Measurements from ENCODE around the gene NFIX.

Gene NFIX

GRCh38 chr19:13087795-13088537 is 92.7 kb downstream of the NFIX start:
- in situ Hi-C loops (cut with HindIII; ENCODE audit: low sequenced_read_pairs), result no loop called here

- in situ Hi-C loops (cut with HindIII; ENCODE audit: low sequenced_read_pairs), result no loop called here
Observed at GRCh38 chr19:13089139-13089856, 94.0 kb downstream of the NFIX start.

- in situ Hi-C loops (cut with HindIII; ENCODE audit: low sequenced_read_pairs), result no loop called here
Observed at GRCh38 chr19:13089857-13090507, 94.7 kb downstream of the NFIX start.

- in situ Hi-C loops (cut with HindIII; ENCODE audit: low sequenced_read_pairs), result no loop called here
Observed at GRCh38 chr19:13090511-13091231, 95.4 kb downstream of the NFIX start.

GRCh38 chr19:13091400-13092157 is 96.3 kb downstream of the NFIX start:
- in situ Hi-C loops (cut with HindIII; ENCODE audit: low sequenced_read_pairs), result no loop called here

GRCh38 chr19:13092158-13092543 is 96.9 kb downstream of the NFIX start:
- in situ Hi-C loops (cut with HindIII; ENCODE audit: low sequenced_read_pairs), result no loop called here

- in situ Hi-C loops (cut with HindIII; ENCODE audit: low sequenced_read_pairs), result no loop called here
Observed at GRCh38 chr19:13092606-13093235, 97.4 kb downstream of the NFIX start.

GRCh38 chr19:13093407-13094105 is 98.3 kb downstream of the NFIX start:
- in situ Hi-C loops (cut with HindIII; ENCODE audit: low sequenced_read_pairs), result no loop called here

GRCh38 chr19:13094106-13094504 is 98.8 kb downstream of the NFIX start:
- in situ Hi-C loops (cut with HindIII; ENCODE audit: low sequenced_read_pairs), result no loop called here

GRCh38 chr19:13094771-13095392 is 99.6 kb downstream of the NFIX start:
- in situ Hi-C loops (cut with HindIII; ENCODE audit: low sequenced_read_pairs), result no loop called here

- in situ Hi-C loops (cut with HindIII; ENCODE audit: low sequenced_read_pairs), result no loop called here
Observed at GRCh38 chr19:13095393-13095784, 100.1 kb downstream of the NFIX start.

GRCh38 chr19:13095934-13096927 is 101.0 kb downstream of the NFIX start:
- in situ Hi-C loops (cut with HindIII; ENCODE audit: low sequenced_read_pairs), result no loop called here

GRCh38 chr19:13097033-13097462 is 101.8 kb downstream of the NFIX start:
- in situ Hi-C loops (cut with HindIII; ENCODE audit: low sequenced_read_pairs), result no loop called here

GRCh38 chr19:13097463-13098258 is 102.4 kb downstream of the NFIX start:
- in situ Hi-C loops (cut with HindIII; ENCODE audit: low sequenced_read_pairs), result no loop called here

- in situ Hi-C loops (cut with HindIII; ENCODE audit: low sequenced_read_pairs), result no loop called here
Observed at GRCh38 chr19:13098277-13099072, 103.2 kb downstream of the NFIX start.
